HUDEP-2 (cell line): ENCODE data around the gene ASPRV1.
A peak's percentile ranks its signal among the peaks of the same experiment; 100 is the strongest.

Experiments
- DNase-seq, 76 experiments: peaks; one replicate each; lab custom pipeline; 2025; ENCODE audit not compliant: unreplicated experiment in 76 of 76; lab: John Stamatoyannopoulos, UW

ASPRV1 gene

DNA sequence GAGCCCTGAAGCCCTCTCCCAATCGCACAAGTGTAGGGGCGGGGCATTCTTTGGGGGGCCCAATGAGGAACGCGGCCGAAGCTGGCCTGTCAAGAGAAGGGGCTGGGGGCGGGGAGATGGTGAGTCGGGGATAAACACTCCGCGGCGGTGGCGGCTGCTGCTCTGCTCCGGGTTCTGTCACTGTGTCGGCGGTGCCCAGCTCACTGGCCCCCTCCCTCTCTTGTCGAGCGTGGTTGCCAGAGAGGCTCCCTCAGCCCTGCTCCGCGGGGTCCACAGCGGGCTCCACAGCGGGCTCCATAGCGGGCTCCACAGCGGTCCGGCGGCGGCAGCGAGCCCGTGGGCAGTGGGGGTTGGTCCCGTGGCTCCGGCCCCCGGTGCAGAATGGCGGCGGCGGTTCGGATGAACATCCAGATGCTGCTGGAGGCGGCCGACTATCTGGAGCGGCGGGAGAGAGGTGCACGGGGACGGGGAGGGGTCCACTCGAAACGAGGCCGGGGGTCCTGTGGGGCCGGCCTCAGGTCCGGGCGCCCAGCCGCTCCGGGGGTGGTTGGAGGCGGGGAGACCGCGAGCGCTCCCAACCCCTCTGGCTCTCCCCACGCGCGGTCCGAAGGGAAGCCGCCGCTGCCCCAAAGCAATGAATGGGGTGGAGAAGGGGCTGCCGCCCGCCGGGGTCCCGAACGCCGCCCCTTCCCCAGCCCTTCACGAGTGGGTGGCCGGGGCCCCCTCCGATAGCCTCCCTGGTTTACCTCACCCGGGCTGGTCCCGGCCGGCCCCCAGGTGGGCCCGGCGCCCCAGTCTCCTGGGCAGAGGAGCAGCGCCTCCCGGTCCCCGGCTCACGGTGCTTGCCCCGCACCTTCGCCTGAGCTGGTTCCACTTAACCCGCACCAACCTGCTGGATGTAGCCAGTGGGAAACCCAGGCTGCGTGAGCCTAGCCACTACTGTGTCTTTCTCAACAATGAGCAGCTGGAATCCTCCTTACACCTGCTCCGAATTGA, 46.2 kb downstream of the ASPRV1 start, which contains the start of gene MXD1:
MXD1 (plus strand) TSS at position 160 of the 996 bp plus-strand sequence; CDS start at position 382, 222 bp downstream.
- peak in 4 of 76 experiments; percentile 10 to 92 (median 31) for DNase-seq

DNA sequence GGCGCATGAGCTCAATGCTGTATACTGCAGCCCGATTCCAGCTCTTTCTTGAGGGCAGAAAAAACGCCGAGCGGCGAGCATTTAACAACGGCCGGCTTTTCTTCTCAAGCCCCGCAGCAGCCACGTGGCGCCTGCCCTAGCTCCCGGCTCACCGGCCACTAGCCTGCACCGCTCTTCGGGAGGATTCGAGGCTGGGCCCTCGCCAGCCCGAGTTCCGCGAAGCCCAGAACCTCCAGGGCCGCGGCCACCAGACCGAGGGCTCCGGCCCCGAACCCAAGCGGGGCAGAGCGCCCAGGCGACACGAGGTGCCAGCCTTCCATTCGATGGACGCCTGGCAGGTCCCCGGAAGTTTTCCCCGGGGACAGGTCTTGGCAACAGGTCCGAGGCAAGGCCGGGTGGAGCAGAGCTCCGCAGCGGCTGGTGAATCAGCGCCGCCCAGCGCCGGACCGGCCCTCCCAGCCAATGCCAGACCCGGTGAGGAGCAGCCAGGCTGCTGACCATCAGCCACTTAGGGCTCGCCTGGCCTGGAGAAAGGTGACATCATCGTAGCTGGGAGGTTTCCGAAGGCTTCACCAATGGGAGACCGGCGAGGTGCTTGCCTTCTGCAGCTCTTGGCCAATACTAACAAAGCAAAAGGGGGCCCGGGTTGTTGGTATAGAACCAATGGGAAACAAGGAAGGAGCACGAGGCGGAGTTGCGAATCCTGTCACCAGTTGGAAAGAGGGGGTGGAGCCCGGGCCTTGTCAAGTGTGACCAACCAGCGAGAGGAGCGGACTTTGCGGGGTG, 47.1 kb downstream of the ASPRV1 start:
- peak in 75 of 76 experiments; percentile 92 to 100 (median 100) for DNase-seq

- peak in 32 of 76 experiments; percentile 6 to 66 (median 42) for DNase-seq
These were observed 49.4 kb downstream of the ASPRV1 start for GRCh38 chr2:69911985-69912563.
